GM19467 (cell line): ENCODE results near the gene PINK1.

Experiments used
- ATAC-seq: cut with Tn5 transposase; IDR thresholded peaks from one replicate; pipeline ENCODE4 v1.9.1; 2021; ENCODE audit warnings: mild to moderate bottlenecking, moderate library complexity; ENCODE audit not compliant: unreplicated experiment

Gene PINK1

DNA sequence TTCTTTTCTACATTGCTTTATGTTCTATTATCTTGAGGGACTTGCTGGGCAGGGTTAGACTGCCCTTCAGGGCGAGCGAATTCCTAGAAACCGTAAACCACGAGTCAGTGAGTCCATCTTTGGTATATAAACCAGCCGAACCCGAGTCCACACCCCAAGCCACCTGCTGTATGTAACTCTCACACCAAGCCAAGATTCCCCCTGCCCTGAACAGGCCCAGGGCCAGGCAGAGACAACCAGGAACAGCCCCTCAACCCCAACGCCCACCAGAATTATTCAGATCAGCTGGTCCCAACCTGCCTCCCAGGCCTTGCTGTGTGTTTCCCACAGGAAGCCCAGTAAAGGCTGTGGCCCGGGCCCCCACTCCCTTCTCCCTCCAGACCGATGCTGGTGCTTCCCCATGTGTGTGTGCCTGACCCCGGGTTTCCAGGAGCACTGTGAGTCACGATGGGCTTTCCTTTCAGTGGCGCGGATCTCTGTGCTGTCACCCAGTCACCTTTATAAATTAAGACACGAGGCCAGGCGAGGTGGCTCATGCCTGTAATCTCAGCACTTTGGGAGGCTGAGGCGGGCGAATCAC lies 67.5 kb downstream of the PINK1 start:
- no peak for ATAC-seq
